ENCODE results near the gene CT55. TPM values are rescaled to one million over a fixed set of nuclear protein-coding genes. Genes with fewer than 3 reads are reported as not detected.
A peak's percentile ranks its signal among the peaks of the same experiment; 100 is the strongest.
"Not testable (repeated sequence)": the region's sequence is repeated elsewhere in the genome, so short reads cannot be mapped to it uniquely, and the experiment has no call there.

Gene CT55
- total RNA-seq, 4 donors from 2014 or later, result not detected

DNA sequence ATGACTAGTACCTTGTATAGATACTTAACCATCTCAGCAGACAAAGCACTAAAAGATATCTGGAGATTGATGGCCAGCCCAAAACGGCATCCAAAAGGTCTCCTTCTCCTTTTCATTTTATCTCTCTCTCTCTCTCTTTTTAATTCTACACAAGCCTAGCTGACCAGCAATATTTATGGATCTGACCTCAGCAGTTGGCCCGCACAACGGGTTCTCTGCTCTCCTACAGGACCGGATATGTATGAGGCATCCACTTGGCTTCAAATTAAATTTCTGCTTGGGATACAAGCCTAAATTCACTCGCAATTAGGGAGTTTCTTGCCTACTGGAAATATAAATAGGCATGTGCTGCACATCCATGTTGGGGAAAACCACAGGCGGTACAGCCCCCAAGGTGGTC, 22.5 kb upstream of the CT55 start:
- no peaks in the 10 kb centered on the region for H3K4me1 ChIP-seq
- intact Hi-C loops (cut with DNase I), result no loop called here
- DNase-seq, result no peak
- TF ChIP-seq POLR2A (IDR thresholded peaks at IDR 0.05), result no peak
- TF ChIP-seq, protein P1, sequence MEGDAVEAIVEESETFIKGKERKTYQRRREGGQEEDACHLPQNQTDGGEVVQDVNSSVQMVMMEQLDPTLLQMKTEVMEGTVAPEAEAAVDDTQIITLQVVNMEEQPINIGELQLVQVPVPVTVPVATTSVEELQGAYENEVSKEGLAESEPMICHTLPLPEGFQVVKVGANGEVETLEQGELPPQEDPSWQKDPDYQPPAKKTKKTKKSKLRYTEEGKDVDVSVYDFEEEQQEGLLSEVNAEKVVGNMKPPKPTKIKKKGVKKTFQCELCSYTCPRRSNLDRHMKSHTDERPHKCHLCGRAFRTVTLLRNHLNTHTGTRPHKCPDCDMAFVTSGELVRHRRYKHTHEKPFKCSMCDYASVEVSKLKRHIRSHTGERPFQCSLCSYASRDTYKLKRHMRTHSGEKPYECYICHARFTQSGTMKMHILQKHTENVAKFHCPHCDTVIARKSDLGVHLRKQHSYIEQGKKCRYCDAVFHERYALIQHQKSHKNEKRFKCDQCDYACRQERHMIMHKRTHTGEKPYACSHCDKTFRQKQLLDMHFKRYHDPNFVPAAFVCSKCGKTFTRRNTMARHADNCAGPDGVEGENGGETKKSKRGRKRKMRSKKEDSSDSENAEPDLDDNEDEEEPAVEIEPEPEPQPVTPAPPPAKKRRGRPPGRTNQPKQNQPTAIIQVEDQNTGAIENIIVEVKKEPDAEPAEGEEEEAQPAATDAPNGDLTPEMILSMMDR (IDR thresholded peaks at IDR 0.05), result no peak
- H3K36me3 ChIP-seq, result no peaks in the 10 kb centered on the region
- H3K9me3 ChIP-seq, result no peaks in the 10 kb centered on the region
- H3K27ac ChIP-seq, result no peak overlapping the region
- no peaks in the 10 kb centered on the region for H3K27me3 ChIP-seq
- WGBS, 2 donors, result 87 to 90% methylated on average over 5 to 6 of the region's 6 CpGs
- H3K4me3 ChIP-seq (replicated peaks in 1 of 3), result no peak overlapping the region

DNA sequence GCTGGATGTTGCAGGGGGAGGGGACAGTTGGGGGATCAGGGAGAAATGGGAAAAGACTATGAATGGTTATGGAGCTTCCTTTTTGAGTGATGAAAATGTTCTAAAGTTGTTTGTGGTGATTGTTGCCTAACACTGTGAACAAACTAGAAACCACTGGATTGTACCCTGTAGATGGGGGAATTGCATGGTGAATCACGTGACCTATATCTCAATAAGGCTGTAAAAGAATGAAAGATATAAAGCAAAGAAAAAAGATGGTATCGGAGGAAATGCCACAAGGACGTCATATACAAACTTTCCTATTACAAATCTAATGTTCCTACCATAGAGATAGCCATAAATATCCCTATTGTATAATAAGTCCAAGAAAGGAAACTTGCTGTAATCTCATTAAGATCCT, 20.6 kb upstream of the CT55 start:
- H3K27me3 ChIP-seq, result no peaks in the 10 kb centered on the region
- DNase-seq, result no peak
- no peak overlapping the region for H3K4me3 ChIP-seq (replicated peaks in 1 of 3)
- TF ChIP-seq, protein P1 (IDR thresholded peaks at IDR 0.05), result no peak
- no peak for TF ChIP-seq POLR2A (IDR thresholded peaks at IDR 0.05)
- no peak overlapping the region for H3K27ac ChIP-seq
- WGBS, 2 donors, result 80 to 81% methylated on average over 3 of the region's 3 CpGs
- no peaks in the 10 kb centered on the region for H3K36me3 ChIP-seq
- no peaks in the 10 kb centered on the region for H3K9me3 ChIP-seq
- intact Hi-C loops (cut with DNase I), result no loop called here
- H3K4me1 ChIP-seq, result no peaks in the 10 kb centered on the region

DNA sequence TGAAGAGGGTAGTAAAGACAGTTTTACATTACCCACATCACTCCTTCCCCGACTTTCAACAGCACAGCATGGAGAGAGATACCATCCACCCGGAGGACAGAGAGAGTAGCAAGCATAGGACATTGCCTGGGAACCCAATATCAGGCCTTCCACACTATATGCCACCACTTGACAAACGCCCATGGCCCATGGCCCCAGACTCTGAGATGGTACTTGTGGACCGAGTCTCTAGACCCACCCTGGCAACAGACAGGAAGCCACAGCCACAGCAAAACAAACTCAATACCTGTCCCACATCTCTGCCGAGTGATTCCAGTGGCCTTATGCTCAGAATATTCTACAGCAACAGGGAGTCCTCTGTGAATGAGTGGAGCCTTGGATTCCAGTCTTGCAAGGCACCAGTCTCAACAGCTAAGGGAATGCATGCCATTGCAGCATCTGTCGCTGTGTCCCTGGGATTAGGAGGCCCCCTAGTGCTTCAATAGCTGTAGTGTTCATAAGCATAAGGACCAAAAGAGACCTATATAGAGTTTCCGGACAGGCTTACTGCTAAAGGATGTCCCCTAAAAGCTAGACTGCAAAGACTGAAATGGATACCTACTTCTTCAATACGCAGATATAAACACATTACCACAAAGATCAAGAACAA, 14.7 kb upstream of the CT55 start:
- DNase-seq, result peak; percentile 34 to 35
- intact Hi-C loops (cut with DNase I), result no loop called here
- 37 to 48% methylated on average over 4 to 8 of the region's 8 CpGs for WGBS, 2 donors
- Histone ChIP-seq H3K9me3 (no peaks in the 10 kb centered on the region), H3K4me3 (replicated peaks in 1 of 3) (no peak overlapping the region), H3K27me3 (no peaks in the 10 kb centered on the region), H3K27ac (no peak overlapping the region), H3K36me3 (no peaks in the 10 kb centered on the region), H3K4me1 (no peaks in the 10 kb centered on the region)
- TF ChIP-seq, protein P1 (IDR thresholded peaks at IDR 0.05), result peak in 3 of 6 experiments; percentile 19 to 47 (median 44)
- TF ChIP-seq POLR2A (IDR thresholded peaks at IDR 0.05), result no peak

DNA sequence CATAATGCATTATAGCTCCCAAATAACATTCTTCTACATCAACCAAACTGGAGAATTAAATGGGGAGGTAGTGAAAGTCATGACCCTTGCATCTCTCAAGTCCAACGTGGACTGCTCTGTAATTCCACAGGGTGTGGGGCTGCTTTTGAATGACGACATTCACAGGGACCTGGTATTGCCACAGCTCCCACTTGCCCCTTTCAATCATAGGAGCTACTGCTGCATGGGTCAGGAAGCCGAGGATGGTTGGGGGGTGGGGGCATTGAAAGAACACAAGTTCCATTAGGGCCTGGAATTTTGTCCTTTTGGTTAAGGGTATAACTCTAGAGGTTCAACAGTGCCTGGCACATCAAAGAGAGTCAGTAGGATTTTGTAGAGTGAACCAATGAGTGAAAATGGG, 7.4 kb upstream of the CT55 start:
- no peaks in the 10 kb centered on the region for H3K4me1 ChIP-seq
- DNase-seq, result no peak
- H3K36me3 ChIP-seq, result no peaks in the 10 kb centered on the region
- TF ChIP-seq POLR2A (IDR thresholded peaks at IDR 0.05), result no peak
- TF ChIP-seq, protein P1 (IDR thresholded peaks at IDR 0.05), result no peak
- no peak overlapping the region for H3K27ac ChIP-seq
- H3K4me3 ChIP-seq (replicated peaks in 1 of 3), result no peak overlapping the region
- intact Hi-C loops (cut with DNase I), result no loop called here
- no peaks in the 10 kb centered on the region for H3K9me3 ChIP-seq
- H3K27me3 ChIP-seq, result no peaks in the 10 kb centered on the region
- WGBS, 2 donors, result 79 to 80% methylated on average over 3 of the region's 3 CpGs

DNA sequence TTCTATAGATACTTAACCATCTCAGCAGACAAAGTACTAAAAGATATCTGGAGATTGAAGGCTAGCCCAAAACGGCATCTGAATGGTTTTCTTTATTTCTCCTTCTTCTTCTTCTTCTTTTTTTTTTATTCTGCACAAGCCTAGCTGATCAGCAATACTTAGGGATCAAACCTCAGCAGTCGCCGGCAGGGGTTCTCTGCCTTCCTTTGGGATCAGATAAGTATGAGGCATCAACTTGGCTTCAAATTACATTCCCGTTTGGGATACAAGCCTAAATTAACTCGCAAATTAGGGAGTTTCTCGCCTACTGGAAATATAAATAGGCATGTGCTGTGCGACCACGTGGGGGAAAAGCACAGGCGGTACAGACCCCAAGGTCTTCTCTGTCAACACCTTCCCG, 730 bp downstream of the CT55 start:
- no peaks in the 10 kb centered on the region for H3K9me3 ChIP-seq
- H3K27ac ChIP-seq, result no peak overlapping the region
- no peak for DNase-seq
- TF ChIP-seq, protein P1 (IDR thresholded peaks at IDR 0.05), result no peak
- TF ChIP-seq POLR2A (IDR thresholded peaks at IDR 0.05), result no peak
- intact Hi-C loops (cut with DNase I), result no loop called here
- H3K27me3 ChIP-seq, result no peaks in the 10 kb centered on the region
- H3K4me3 ChIP-seq (replicated peaks in 1 of 3), result no peak overlapping the region
- no peaks in the 10 kb centered on the region for H3K36me3 ChIP-seq
- H3K4me1 ChIP-seq, result no peaks in the 10 kb centered on the region
- WGBS, 2 donors, result 84 to 92% methylated on average over 9 to 10 of the region's 10 CpGs

DNA sequence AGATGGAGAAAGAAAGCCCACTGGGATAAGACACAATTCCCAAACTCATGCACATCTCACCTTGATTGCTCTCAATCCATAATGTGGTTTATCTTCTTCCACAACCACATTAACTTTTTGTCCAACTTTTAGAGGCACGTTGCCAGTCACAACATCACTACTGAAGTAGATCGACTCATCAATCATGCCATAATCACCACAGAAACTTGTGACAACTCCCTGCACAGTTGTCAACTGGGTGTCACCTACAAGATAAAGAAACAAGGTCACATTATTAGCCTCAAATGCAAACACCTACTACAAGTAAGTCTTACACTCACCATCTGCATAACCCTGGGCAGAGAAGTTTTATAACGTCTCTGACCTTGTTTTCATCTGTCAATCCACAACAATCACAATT, 1.7 kb downstream of the CT55 start:
- H3K36me3 ChIP-seq; H3K4me3 ChIP-seq (replicated peaks in 1 of 3); intact Hi-C loops (cut with DNase I); H3K4me1 ChIP-seq; H3K27me3 ChIP-seq; H3K27ac ChIP-seq; DNase-seq; H3K9me3 ChIP-seq: not testable (repeated sequence)
- 88 to 91% methylated on average over 3 of the region's 3 CpGs for WGBS, 2 donors

All from thyroid gland (tissue), 4 donors.